ENCODE measurements around the gene HHIP.

HHIP gene

DNA sequence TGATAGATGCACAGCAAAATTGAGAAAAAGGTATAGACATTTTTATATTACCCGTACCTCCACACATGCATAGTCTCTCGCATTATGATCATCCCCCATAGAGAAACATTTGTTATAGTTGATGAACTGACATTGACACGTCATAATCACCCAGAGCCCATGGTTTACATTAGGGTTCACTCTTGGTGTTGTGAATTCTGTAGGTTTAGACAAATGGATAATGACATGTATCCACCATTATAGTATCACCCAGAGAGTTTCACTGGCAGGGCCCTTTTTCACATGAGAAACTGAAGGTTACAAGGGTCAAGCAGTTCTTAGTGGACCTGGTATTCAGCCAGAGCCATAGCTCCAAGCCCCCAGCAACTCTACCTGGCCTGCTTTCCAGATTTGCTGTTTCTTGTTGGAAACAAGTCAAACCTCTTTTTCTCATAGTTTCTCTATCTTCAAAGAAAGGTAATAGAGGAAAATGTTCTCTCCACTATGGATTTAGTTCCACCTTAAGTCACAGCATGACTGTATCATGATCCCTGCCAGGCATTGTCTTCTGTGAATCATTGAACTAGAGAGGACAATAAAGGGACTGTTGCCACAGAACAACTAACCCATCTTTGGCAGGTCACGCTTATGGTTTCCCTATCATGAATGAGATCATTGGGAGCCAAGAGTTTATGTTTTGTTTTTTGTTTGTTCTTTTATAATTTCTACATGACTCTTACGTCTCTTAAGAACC is 64.0 kb downstream of the HHIP start:
- Histone ChIP-seq H3K4me1 (ENCODE audit: insufficient read depth, low read length) (peaks cover 14% of the 10 kb centered on the region; the same call in 1 of the 2 replicates), H3K9me3 (ENCODE audit: control insufficient read depth, insufficient read depth, low read length) (no peaks in the 10 kb centered on the region), H3K36me3 (ENCODE audit: insufficient read depth, low read length) (no peaks in the 10 kb centered on the region), H3K9ac (ENCODE audit: low read depth, low read length) (no peak overlapping the region)

DNA sequence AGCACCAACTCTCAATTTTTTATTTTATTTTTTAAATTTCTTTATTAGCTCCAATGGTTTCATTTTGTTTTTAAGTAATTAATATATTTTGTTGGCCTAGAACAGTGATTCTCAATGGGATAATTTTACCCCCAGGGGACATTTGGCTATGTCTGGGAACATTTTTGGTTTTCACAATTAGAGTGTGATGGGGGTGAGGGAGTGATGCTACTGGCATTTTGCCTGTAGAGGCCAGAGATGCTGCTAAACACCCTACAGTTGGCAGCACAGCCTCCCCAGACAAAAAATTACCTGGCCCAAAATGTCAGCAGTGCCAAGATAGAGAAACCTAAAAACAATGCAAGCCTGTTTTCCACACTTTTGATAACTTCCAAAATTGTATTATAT is 64.6 kb downstream of the HHIP start:
- Histone ChIP-seq H3K9ac (ENCODE audit: low read depth, low read length) (no peak overlapping the region), H3K4me1 (ENCODE audit: insufficient read depth, low read length) (peaks cover 14% of the 10 kb centered on the region; the same call in 1 of the 2 replicates), H3K9me3 (ENCODE audit: control insufficient read depth, insufficient read depth, low read length) (no peaks in the 10 kb centered on the region), H3K36me3 (ENCODE audit: insufficient read depth, low read length) (no peaks in the 10 kb centered on the region)

GRCh38 chr4:144711700-144712456 is 65.9 kb downstream of the HHIP start:
- peaks cover 9% of the 10 kb centered on the region; the same call in 1 of the 2 replicates for H3K4me1 ChIP-seq (ENCODE audit: insufficient read depth, low read length)
- no peak overlapping the region for H3K9ac ChIP-seq (ENCODE audit: low read depth, low read length)
- H3K36me3 ChIP-seq (ENCODE audit: insufficient read depth, low read length), result no peaks in the 10 kb centered on the region
- no peaks in the 10 kb centered on the region for H3K9me3 ChIP-seq (ENCODE audit: control insufficient read depth, insufficient read depth, low read length)

- H3K9me3 ChIP-seq (ENCODE audit: control insufficient read depth, insufficient read depth, low read length), result no peaks in the 10 kb centered on the region
- H3K9ac ChIP-seq (ENCODE audit: low read depth, low read length), result no peak overlapping the region
- peaks cover 9% of the 10 kb centered on the region; the same call in 1 of the 2 replicates for H3K4me1 ChIP-seq (ENCODE audit: insufficient read depth, low read length)
- no peaks in the 10 kb centered on the region for H3K36me3 ChIP-seq (ENCODE audit: insufficient read depth, low read length)
Measured at GRCh38 chr4:144712775-144713174, 66.8 kb downstream of the HHIP start.

DNA sequence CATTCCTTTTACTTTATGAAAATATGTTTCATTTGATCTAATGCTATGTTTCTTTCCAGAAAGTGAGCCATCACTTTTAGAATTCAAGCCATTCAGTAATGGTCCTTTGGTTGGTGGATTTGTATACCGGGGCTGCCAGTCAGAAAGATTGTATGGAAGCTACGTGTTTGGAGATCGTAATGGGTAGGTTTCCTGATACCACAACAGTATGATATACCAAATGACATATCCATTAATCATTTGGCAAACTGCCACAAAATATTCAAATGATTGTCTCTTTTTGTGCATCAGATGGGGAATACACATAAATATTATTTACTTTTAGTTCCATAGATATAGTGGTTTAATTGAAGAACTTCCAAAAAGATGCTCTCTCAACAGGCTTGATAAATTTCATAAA is 68.2 kb downstream of the HHIP start:
- Histone ChIP-seq H3K9ac (ENCODE audit: low read depth, low read length) (no peak overlapping the region), H3K9me3 (ENCODE audit: control insufficient read depth, insufficient read depth, low read length) (no peaks in the 10 kb centered on the region), H3K4me1 (ENCODE audit: insufficient read depth, low read length) (peaks cover 9% of the 10 kb centered on the region; the same call in 1 of the 2 replicates), H3K36me3 (ENCODE audit: insufficient read depth, low read length) (no peaks in the 10 kb centered on the region)

DNA sequence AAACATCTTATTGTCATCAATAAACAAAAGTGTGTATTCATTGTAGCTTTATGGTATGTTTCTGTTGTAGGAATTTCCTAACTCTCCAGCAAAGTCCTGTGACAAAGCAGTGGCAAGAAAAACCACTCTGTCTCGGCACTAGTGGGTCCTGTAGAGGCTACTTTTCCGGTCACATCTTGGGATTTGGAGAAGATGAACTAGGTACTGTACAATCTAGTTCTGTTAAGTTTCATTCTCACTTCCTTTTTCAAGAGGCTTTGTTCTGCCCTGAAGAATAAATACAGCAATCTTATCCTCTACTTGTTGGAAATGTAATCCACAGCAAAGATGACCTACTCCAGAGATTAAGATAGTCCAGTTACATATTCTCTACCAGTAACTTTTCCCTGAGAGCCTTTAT is 69.3 kb downstream of the HHIP start:
- Histone ChIP-seq H3K36me3 (ENCODE audit: insufficient read depth, low read length) (no peaks in the 10 kb centered on the region), H3K9me3 (ENCODE audit: control insufficient read depth, insufficient read depth, low read length) (no peaks in the 10 kb centered on the region), H3K9ac (ENCODE audit: low read depth, low read length) (no peak overlapping the region), H3K4me1 (ENCODE audit: insufficient read depth, low read length) (0 out of 2 replicates have a peak, but pooled peaks cover 3% of the 10 kb centered on the region)

- H3K36me3 ChIP-seq (ENCODE audit: insufficient read depth, low read length), result no peaks in the 10 kb centered on the region
- H3K9ac ChIP-seq (ENCODE audit: low read depth, low read length), result no peak overlapping the region
- H3K4me1 ChIP-seq (ENCODE audit: insufficient read depth, low read length), result 0 out of 2 replicates have a peak, but pooled peaks cover 1% of the 10 kb centered on the region
- H3K9me3 ChIP-seq (ENCODE audit: control insufficient read depth, insufficient read depth, low read length), result no peaks in the 10 kb centered on the region
Measured at GRCh38 chr4:144716778-144717177, 70.8 kb downstream of the HHIP start.

- Histone ChIP-seq H3K9me3 (ENCODE audit: control insufficient read depth, insufficient read depth, low read length) (no peaks in the 10 kb centered on the region), H3K9ac (ENCODE audit: low read depth, low read length) (no peak overlapping the region), H3K4me1 (ENCODE audit: insufficient read depth, low read length) (no peaks in the 10 kb centered on the region), H3K36me3 (ENCODE audit: insufficient read depth, low read length) (no peaks in the 10 kb centered on the region)
Measured at GRCh38 chr4:144718958-144719512, 73.1 kb downstream of the HHIP start.

DNA sequence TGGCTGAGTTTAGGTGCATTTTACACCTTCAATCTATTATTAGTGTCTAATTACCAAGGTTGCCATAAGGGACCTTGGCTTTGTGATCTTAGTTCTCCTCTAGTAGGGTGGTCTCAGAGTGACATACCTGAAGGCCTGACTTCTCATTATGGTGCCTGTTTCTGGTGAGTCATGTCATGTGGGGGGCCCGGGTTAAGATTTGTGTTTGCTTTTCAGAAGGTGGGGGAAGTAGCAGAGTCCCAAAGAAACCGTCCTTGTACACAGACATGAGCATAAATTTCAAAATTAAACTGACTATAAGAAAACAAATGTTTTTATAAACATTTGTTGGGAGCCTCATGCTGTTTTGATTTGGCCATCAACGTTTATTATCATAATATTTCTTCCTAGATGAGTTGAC is 74.5 kb downstream of the HHIP start:
- no peaks in the 10 kb centered on the region for H3K4me1 ChIP-seq (ENCODE audit: insufficient read depth, low read length)
- H3K36me3 ChIP-seq (ENCODE audit: insufficient read depth, low read length), result no peaks in the 10 kb centered on the region
- H3K9me3 ChIP-seq (ENCODE audit: control insufficient read depth, insufficient read depth, low read length), result no peaks in the 10 kb centered on the region
- no peak overlapping the region for H3K9ac ChIP-seq (ENCODE audit: low read depth, low read length)

DNA sequence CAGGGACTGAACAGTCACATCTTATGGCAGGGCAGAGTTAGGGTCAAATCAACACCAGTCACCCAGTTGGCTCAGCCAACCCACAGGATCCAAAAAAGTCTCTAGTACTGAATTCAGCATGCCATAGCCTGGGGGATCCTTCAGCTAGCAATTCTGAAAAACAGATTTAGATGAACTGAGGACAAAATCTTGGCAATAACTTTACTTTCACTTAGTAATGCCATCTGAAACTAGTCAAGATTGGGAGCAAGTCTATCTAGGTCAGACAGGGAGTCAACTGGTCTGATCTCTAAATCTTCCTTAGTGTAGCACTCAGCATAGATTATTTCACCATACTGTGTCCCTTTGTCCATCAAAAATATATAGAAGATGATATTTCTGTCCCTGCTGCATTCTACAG is 76.0 kb downstream of the HHIP start:
- Histone ChIP-seq H3K36me3 (ENCODE audit: insufficient read depth, low read length) (no peaks in the 10 kb centered on the region), H3K9me3 (ENCODE audit: control insufficient read depth, insufficient read depth, low read length) (no peaks in the 10 kb centered on the region), H3K4me1 (ENCODE audit: insufficient read depth, low read length) (no peaks in the 10 kb centered on the region), H3K9ac (ENCODE audit: low read depth, low read length) (no peak overlapping the region)

DNA sequence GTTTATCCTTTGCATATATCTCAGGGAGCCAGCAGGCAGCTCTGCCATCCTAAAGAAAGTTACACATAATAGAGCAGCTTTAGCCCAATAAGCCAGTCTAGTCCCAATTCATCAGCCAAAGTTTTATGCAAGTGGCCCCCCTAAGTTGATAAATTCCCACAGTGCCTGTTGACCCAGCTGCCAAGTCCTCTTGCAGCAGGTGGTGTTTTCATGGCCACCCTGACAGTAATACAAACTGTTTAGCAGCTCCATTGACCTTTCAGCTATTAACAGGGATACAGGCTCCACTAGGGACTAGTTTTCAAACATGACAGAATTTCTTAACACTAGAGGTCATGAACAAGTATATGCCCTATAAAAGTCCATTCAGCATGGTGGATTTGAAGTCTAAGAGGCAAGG is 77.5 kb downstream of the HHIP start:
- no peaks in the 10 kb centered on the region for H3K36me3 ChIP-seq (ENCODE audit: insufficient read depth, low read length)
- H3K9ac ChIP-seq (ENCODE audit: low read depth, low read length), result no peak overlapping the region
- no peaks in the 10 kb centered on the region for H3K9me3 ChIP-seq (ENCODE audit: control insufficient read depth, insufficient read depth, low read length)
- no peaks in the 10 kb centered on the region for H3K4me1 ChIP-seq (ENCODE audit: insufficient read depth, low read length)

- no peaks in the 10 kb centered on the region for H3K9me3 ChIP-seq (ENCODE audit: control insufficient read depth, insufficient read depth, low read length)
- H3K36me3 ChIP-seq (ENCODE audit: insufficient read depth, low read length), result no peaks in the 10 kb centered on the region
- H3K4me1 ChIP-seq (ENCODE audit: insufficient read depth, low read length), result peaks cover 21% of the 10 kb centered on the region
- no peak overlapping the region for H3K9ac ChIP-seq (ENCODE audit: low read depth, low read length)
Measured at GRCh38 chr4:144729175-144729574, 83.2 kb downstream of the HHIP start.

DNA sequence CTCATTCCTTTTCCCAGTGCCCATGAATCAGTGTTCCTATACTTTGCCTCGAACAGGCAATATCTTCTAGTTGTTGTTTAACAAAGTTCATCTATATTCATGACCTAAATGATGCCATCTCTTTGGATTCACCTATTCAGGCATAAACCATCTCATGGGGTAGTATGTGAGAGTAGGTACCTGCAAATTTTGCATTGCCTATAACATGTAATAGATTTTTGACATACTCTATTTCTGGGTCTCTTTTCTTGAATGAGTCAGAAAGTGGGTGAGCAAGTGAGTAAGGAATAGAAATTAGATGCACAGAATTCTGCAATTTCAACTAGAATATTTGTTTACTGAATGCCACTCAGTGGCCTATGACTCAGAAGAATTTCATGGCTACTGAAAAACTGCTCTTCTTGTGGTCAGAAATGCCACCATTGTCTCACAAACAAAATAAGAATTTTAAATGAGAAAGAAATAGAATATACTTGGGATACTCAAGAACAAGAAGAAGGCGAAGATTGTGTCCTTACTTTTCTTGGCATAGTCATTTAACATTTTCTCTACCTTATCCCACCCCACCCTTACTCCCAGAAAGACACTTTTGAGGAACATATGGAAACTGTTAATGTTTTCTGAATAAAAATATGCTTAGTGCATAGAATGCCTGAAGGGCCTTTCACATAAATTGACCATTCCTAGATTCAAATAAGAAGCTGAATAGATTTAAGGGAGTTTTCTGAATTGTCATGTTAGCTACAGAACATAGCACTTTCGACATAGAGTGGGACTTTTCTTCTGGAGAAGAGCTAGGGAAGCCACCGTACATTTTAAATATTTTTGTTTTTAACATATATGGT is 86.8 kb downstream of the HHIP start:
- no peaks in the 10 kb centered on the region for H3K36me3 ChIP-seq (ENCODE audit: insufficient read depth, low read length)
- no peaks in the 10 kb centered on the region for H3K9me3 ChIP-seq (ENCODE audit: control insufficient read depth, insufficient read depth, low read length)
- H3K9ac ChIP-seq (ENCODE audit: low read depth, low read length), result no peak overlapping the region
- H3K4me1 ChIP-seq (ENCODE audit: insufficient read depth, low read length), result peaks cover 27% of the 10 kb centered on the region

DNA sequence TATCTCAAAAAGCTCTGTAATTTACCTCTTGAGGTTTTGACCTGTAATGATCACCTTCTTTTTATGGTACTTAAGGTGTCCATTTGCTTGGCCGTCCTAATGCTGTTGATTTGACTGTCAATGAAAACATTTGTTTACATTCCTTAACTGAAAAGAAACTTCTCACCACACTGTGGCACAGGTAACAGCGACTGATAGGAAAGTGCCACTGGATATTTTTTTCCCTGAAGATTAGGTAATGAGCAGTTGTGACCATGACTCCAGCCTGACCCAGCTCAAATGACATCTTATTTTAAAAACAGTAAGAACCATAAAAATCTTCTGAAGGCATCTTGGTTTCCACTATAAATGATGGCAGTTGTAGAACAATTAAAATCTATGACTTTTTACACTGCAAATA is 87.6 kb downstream of the HHIP start:
- Histone ChIP-seq H3K36me3 (ENCODE audit: insufficient read depth, low read length) (no peaks in the 10 kb centered on the region), H3K9me3 (ENCODE audit: control insufficient read depth, insufficient read depth, low read length) (no peaks in the 10 kb centered on the region), H3K4me1 (ENCODE audit: insufficient read depth, low read length) (peaks cover 27% of the 10 kb centered on the region), H3K9ac (ENCODE audit: low read depth, low read length) (no peak overlapping the region)

Data from ES-I3 (cell line).